ENCODE measurements around the gene NCAM1. TPM values are rescaled to one million over a fixed set of nuclear protein-coding genes. Genes with fewer than 3 reads are reported as not detected.
A peak's percentile ranks its signal among the peaks of the same experiment; 100 is the strongest.

NCAM1 gene
- total RNA-seq, 1 experiment from 2014 or later, result 0.33 TPM

- Histone ChIP-seq H3K9me3 (ENCODE audit: insufficient read depth, low read depth) (no peaks in the 10 kb centered on the region), H3K36me3 (ENCODE audit: low read depth) (no peaks in the 10 kb centered on the region), H4K20me1 (ENCODE audit: insufficient read depth) (no peaks in the 10 kb centered on the region), H3K9me2 (ENCODE audit: insufficient read depth) (no peaks in the 10 kb centered on the region), H3K27ac (no peak overlapping the region), H3K4me1 (replicated peaks; ENCODE audit: insufficient read depth) (no peaks in the 10 kb centered on the region), H3K27me3 (ENCODE audit: insufficient read depth, low read depth) (peaks cover 17% of the 10 kb centered on the region; the same call in 1 of the 2 replicates), H3K4me3 (no peak overlapping the region), H2AFZ (no peak overlapping the region), H3K79me2 (ENCODE audit: low read depth) (no peaks in the 10 kb centered on the region), H3F3A (ENCODE audit: insufficient read depth, low read depth) (no peaks in the 10 kb centered on the region), H3K4me2 (no peak overlapping the region)
- DNase-seq, result no peak
- POLR2A ChIA-PET (ENCODE audit: unreplicated experiment), result interaction anchor here (0.6 kb wide), 1 partner anchor 536 kb away, joined by 3 read pairs; no protein-coding TSS in a partner anchor
- CTCF ChIA-PET, result interaction anchor here (0.6 kb wide), 1 partner anchor 426 kb away, joined by 4 read pairs; no protein-coding TSS in a partner anchor
- intact Hi-C loops (cut with micrococcal nuclease; ENCODE audit: unreplicated experiment), result loop anchor here (1.0 to 5.0 kb wide), 4 partner anchors 227 to 957 kb away; no protein-coding TSS in a partner anchor
- TF ChIP-seq CTCF (conservative IDR thresholded peaks at IDR 0.05) (no peak), EZH2 (IDR thresholded peaks at IDR 0.05; ENCODE audit: low read depth) (no peak)
- BruUV-seq (replicated peaks), result no TSS peak
Measured at GRCh38 chr11:113304916-113305315, 343.7 kb downstream of the NCAM1 start.

GRCh38 chr11:113305440-113306336 is 344.5 kb downstream of the NCAM1 start:
- H3K4me1 ChIP-seq (replicated peaks; ENCODE audit: insufficient read depth), result no peaks in the 10 kb centered on the region
- ChIA-PET POLR2A (ENCODE audit: unreplicated experiment) (interaction anchor here (0.6 kb wide), 2 partner anchors 537 to 569 kb away, joined by 3 read pairs; no protein-coding TSS in a partner anchor), CTCF (interaction anchor here (0.6 to 0.7 kb wide), 3 partner anchors 323 to 425 kb away, joined by 3 to 4 read pairs (median 3); no protein-coding TSS in a partner anchor)
- H3K36me3 ChIP-seq (ENCODE audit: low read depth), result no peaks in the 10 kb centered on the region
- H3K27me3 ChIP-seq (ENCODE audit: insufficient read depth, low read depth), result peaks cover 17% of the 10 kb centered on the region; the same call in 1 of the 2 replicates
- no peaks in the 10 kb centered on the region for H3K9me3 ChIP-seq (ENCODE audit: insufficient read depth, low read depth)
- no peaks in the 10 kb centered on the region for H3K79me2 ChIP-seq (ENCODE audit: low read depth)
- no peak overlapping the region for H2AFZ ChIP-seq
- peak; percentile 56 to 69 for DNase-seq
- H4K20me1 ChIP-seq (ENCODE audit: insufficient read depth), result no peaks in the 10 kb centered on the region
- H3K9me2 ChIP-seq (ENCODE audit: insufficient read depth), result no peaks in the 10 kb centered on the region
- BruUV-seq (replicated peaks), result no TSS peak
- H3K27ac ChIP-seq, result no peak overlapping the region
- H3K4me3 ChIP-seq, result no peak overlapping the region
- intact Hi-C loops (cut with micrococcal nuclease; ENCODE audit: unreplicated experiment), result loop anchor here (1.0 to 5.0 kb wide), 4 partner anchors 227 to 957 kb away; no protein-coding TSS in a partner anchor
- no peak for TF ChIP-seq EZH2 (IDR thresholded peaks at IDR 0.05; ENCODE audit: low read depth)
- TF ChIP-seq CTCF (conservative IDR thresholded peaks at IDR 0.05), result peak; percentile 96
- H3K4me2 ChIP-seq, result no peak overlapping the region
- H3F3A ChIP-seq (ENCODE audit: insufficient read depth, low read depth), result no peaks in the 10 kb centered on the region

GRCh38 chr11:113308601-113309000 is 347.4 kb downstream of the NCAM1 start:
- Histone ChIP-seq H3K4me2 (no peak overlapping the region), H3K4me1 (replicated peaks; ENCODE audit: insufficient read depth) (peaks cover under 1% of the 10 kb centered on the region; the same call in 1 of the 2 replicates), H3K79me2 (ENCODE audit: low read depth) (no peaks in the 10 kb centered on the region), H2AFZ (no peak overlapping the region), H3K9me2 (ENCODE audit: insufficient read depth) (no peaks in the 10 kb centered on the region), H3K27ac (no peak overlapping the region), H4K20me1 (ENCODE audit: insufficient read depth) (no peaks in the 10 kb centered on the region), H3K36me3 (ENCODE audit: low read depth) (no peaks in the 10 kb centered on the region), H3K4me3 (no peak overlapping the region), H3F3A (ENCODE audit: insufficient read depth, low read depth) (no peaks in the 10 kb centered on the region), H3K9me3 (ENCODE audit: insufficient read depth, low read depth) (no peaks in the 10 kb centered on the region), H3K27me3 (ENCODE audit: insufficient read depth, low read depth) (peaks cover 17% of the 10 kb centered on the region; the same call in 1 of the 2 replicates)
- ChIA-PET POLR2A (ENCODE audit: unreplicated experiment) (no interaction called here), CTCF (no interaction called here)
- DNase-seq, result no peak
- intact Hi-C loops (cut with micrococcal nuclease; ENCODE audit: unreplicated experiment), result loop anchor here (5.0 kb wide), 1 partner anchor 489 kb away; no protein-coding TSS in a partner anchor
- BruUV-seq (replicated peaks), result no TSS peak
- TF ChIP-seq CTCF (conservative IDR thresholded peaks at IDR 0.05) (no peak), EZH2 (IDR thresholded peaks at IDR 0.05; ENCODE audit: low read depth) (no peak)
